ENCODE measurements around the gene SLC9A6.
A peak's percentile ranks its signal among the peaks of the same experiment; 100 is the strongest.

Gene SLC9A6

GRCh38 chrX:136061696-136062095 lies 76.5 kb downstream of the SLC9A6 start:
- ATAC-seq (ENCODE audit: low read depth) = no peak
- Histone ChIP-seq H3K9me3 (ENCODE audit: severe bottlenecking) (no peaks in the 10 kb centered on the region), H3K4me3 (ENCODE audit: severe bottlenecking) (no peak overlapping the region), H3K27ac (ENCODE audit: poor library complexity, severe bottlenecking) (no peak overlapping the region), H3K36me3 (ENCODE audit: low read depth) (no peaks in the 10 kb centered on the region), H3K27me3 (ENCODE audit: insufficient read depth, poor library complexity, severe bottlenecking) (no peaks in the 10 kb centered on the region), H3K4me1 (ENCODE audit: insufficient read depth, poor library complexity, severe bottlenecking) (peaks cover 22% of the 10 kb centered on the region)
- DNase-seq (ENCODE audit: low spot score) = no peak
- TF ChIP-seq CTCF (IDR thresholded peaks at IDR 0.05; ENCODE audit: poor library complexity, severe bottlenecking) = no peak

GRCh38 chrX:136063340-136064079 lies 78.3 kb downstream of the SLC9A6 start:
- Histone ChIP-seq H3K27ac (ENCODE audit: poor library complexity, severe bottlenecking) (no peak overlapping the region), H3K4me3 (ENCODE audit: severe bottlenecking) (no peak overlapping the region), H3K36me3 (ENCODE audit: low read depth) (no peaks in the 10 kb centered on the region), H3K9me3 (ENCODE audit: severe bottlenecking) (no peaks in the 10 kb centered on the region), H3K4me1 (ENCODE audit: insufficient read depth, poor library complexity, severe bottlenecking) (peaks cover 22% of the 10 kb centered on the region), H3K27me3 (ENCODE audit: insufficient read depth, poor library complexity, severe bottlenecking) (no peaks in the 10 kb centered on the region)
- DNase-seq (ENCODE audit: low spot score) (no peak), ATAC-seq (ENCODE audit: low read depth) (peak; percentile 70)
- no peak for TF ChIP-seq CTCF (IDR thresholded peaks at IDR 0.05; ENCODE audit: poor library complexity, severe bottlenecking)

- Histone ChIP-seq H3K9me3 (ENCODE audit: severe bottlenecking) (no peaks in the 10 kb centered on the region), H3K4me3 (ENCODE audit: severe bottlenecking) (no peak overlapping the region), H3K27me3 (ENCODE audit: insufficient read depth, poor library complexity, severe bottlenecking) (no peaks in the 10 kb centered on the region), H3K36me3 (ENCODE audit: low read depth) (no peaks in the 10 kb centered on the region), H3K4me1 (ENCODE audit: insufficient read depth, poor library complexity, severe bottlenecking) (peaks cover 22% of the 10 kb centered on the region), H3K27ac (ENCODE audit: poor library complexity, severe bottlenecking) (no peak overlapping the region)
- no peak for TF ChIP-seq CTCF (IDR thresholded peaks at IDR 0.05; ENCODE audit: poor library complexity, severe bottlenecking)
- DNase-seq (ENCODE audit: low spot score) (no peak), ATAC-seq (ENCODE audit: low read depth) (no peak)
These were observed 79.4 kb downstream of the SLC9A6 start for GRCh38 chrX:136064661-136065043.

GRCh38 chrX:136065044-136065671 lies 79.9 kb downstream of the SLC9A6 start:
- H3K36me3 ChIP-seq (ENCODE audit: low read depth) = no peaks in the 10 kb centered on the region
- peaks cover 22% of the 10 kb centered on the region for H3K4me1 ChIP-seq (ENCODE audit: insufficient read depth, poor library complexity, severe bottlenecking)
- ATAC-seq (ENCODE audit: low read depth) (peak; percentile 69), DNase-seq (ENCODE audit: low spot score) (no peak)
- H3K27ac ChIP-seq (ENCODE audit: poor library complexity, severe bottlenecking) = no peak overlapping the region
- no peaks in the 10 kb centered on the region for H3K27me3 ChIP-seq (ENCODE audit: insufficient read depth, poor library complexity, severe bottlenecking)
- TF ChIP-seq CTCF (IDR thresholded peaks at IDR 0.05; ENCODE audit: poor library complexity, severe bottlenecking) = no peak
- no peaks in the 10 kb centered on the region for H3K9me3 ChIP-seq (ENCODE audit: severe bottlenecking)
- no peak overlapping the region for H3K4me3 ChIP-seq (ENCODE audit: severe bottlenecking)

GRCh38 chrX:136067097-136067496 lies 81.9 kb downstream of the SLC9A6 start:
- H3K9me3 ChIP-seq (ENCODE audit: severe bottlenecking) = no peaks in the 10 kb centered on the region
- H3K4me3 ChIP-seq (ENCODE audit: severe bottlenecking) = no peak overlapping the region
- no peak for TF ChIP-seq CTCF (IDR thresholded peaks at IDR 0.05; ENCODE audit: poor library complexity, severe bottlenecking)
- H3K36me3 ChIP-seq (ENCODE audit: low read depth) = no peaks in the 10 kb centered on the region
- no peaks in the 10 kb centered on the region for H3K27me3 ChIP-seq (ENCODE audit: insufficient read depth, poor library complexity, severe bottlenecking)
- H3K27ac ChIP-seq (ENCODE audit: poor library complexity, severe bottlenecking) = no peak overlapping the region
- ATAC-seq (ENCODE audit: low read depth) = no peak
- H3K4me1 ChIP-seq (ENCODE audit: insufficient read depth, poor library complexity, severe bottlenecking) = peaks cover 22% of the 10 kb centered on the region
- DNase-seq (ENCODE audit: low spot score) = no peak
